ENCODE data around the gene WDR49.

DNA sequence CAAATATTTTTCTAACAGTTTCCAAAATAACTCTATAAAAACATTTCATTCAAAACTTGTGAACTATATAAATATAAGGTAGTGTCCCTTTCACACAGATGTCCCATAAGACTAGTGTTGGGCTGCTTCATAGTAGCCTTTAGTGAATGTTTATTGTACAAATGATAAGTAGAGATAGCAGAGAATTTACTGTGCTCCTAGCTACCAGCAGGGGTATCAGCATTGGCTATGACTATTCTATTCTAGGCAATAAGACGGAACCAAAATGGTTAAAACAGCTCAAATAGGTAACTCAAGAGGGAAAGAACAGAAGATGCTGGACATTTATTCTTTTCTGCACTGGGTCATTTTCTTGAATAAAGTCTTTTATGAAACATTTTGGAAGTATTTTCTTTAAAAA lies 202.5 kb downstream of the WDR49 start:
- TF ChIP-seq, protein P1, sequence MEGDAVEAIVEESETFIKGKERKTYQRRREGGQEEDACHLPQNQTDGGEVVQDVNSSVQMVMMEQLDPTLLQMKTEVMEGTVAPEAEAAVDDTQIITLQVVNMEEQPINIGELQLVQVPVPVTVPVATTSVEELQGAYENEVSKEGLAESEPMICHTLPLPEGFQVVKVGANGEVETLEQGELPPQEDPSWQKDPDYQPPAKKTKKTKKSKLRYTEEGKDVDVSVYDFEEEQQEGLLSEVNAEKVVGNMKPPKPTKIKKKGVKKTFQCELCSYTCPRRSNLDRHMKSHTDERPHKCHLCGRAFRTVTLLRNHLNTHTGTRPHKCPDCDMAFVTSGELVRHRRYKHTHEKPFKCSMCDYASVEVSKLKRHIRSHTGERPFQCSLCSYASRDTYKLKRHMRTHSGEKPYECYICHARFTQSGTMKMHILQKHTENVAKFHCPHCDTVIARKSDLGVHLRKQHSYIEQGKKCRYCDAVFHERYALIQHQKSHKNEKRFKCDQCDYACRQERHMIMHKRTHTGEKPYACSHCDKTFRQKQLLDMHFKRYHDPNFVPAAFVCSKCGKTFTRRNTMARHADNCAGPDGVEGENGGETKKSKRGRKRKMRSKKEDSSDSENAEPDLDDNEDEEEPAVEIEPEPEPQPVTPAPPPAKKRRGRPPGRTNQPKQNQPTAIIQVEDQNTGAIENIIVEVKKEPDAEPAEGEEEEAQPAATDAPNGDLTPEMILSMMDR (IDR thresholded peaks at IDR 0.05): no peak
- no peak for TF ChIP-seq POLR2A (IDR thresholded peaks at IDR 0.05)
- no peak for TF ChIP-seq POLR2AphosphoS5 (IDR thresholded peaks at IDR 0.05)
